GM19238 (cell line): Measurements from ENCODE around the gene MECP2.

Experiments used
- DNase-seq: peaks from one replicate; pipeline ENCODE4 v3.0.0; 2011; ENCODE audit warnings: low spot score; ENCODE audit not compliant: insufficient read length

The MECP2 gene

GRCh38 chrX:154115750-154116149 is 18.2 kb upstream of the MECP2 start:
- no peak for DNase-seq

GRCh38 chrX:154115071-154115470 is 17.6 kb upstream of the MECP2 start:
- DNase-seq = no peak

- DNase-seq = no peak
These were observed 17.1 kb upstream of the MECP2 start for GRCh38 chrX:154114652-154115051.

- no peak for DNase-seq
These were observed 16.2 kb upstream of the MECP2 start for GRCh38 chrX:154113729-154114128.

GRCh38 chrX:154098551-154098950 is 1.0 kb upstream of the MECP2 start:
- no peak for DNase-seq

GRCh38 chrX:154097003-154097588 is 421 bp downstream of the MECP2 start:
- peak; percentile 70 for DNase-seq

- no peak for DNase-seq
These were observed 1.1 kb downstream of the MECP2 start for GRCh38 chrX:154096140-154097002.

GRCh38 chrX:154094833-154095232 is 2.7 kb downstream of the MECP2 start:
- no peak for DNase-seq

- DNase-seq = no peak
These were observed 3.6 kb downstream of the MECP2 start for GRCh38 chrX:154093965-154094364.

GRCh38 chrX:154092371-154092770 is 5.1 kb downstream of the MECP2 start:
- no peak for DNase-seq

GRCh38 chrX:154091678-154092077 is 5.8 kb downstream of the MECP2 start:
- no peak for DNase-seq

- no peak for DNase-seq
These were observed 6.8 kb downstream of the MECP2 start for GRCh38 chrX:154090731-154091130.

- no peak for DNase-seq
These were observed 12.8 kb downstream of the MECP2 start for GRCh38 chrX:154084449-154085300.

- no peak for DNase-seq
These were observed 14.4 kb downstream of the MECP2 start for GRCh38 chrX:154083126-154083517.

- no peak for DNase-seq
These were observed 15.0 kb downstream of the MECP2 start for GRCh38 chrX:154082396-154083125.

GRCh38 chrX:154077101-154077500 is 20.4 kb downstream of the MECP2 start:
- DNase-seq = no peak

- DNase-seq = no peak
These were observed 23.3 kb downstream of the MECP2 start for GRCh38 chrX:154074199-154074598.

GRCh38 chrX:154072192-154072591 is 25.3 kb downstream of the MECP2 start:
- DNase-seq = no peak

GRCh38 chrX:154068560-154068959 is 29.0 kb downstream of the MECP2 start:
- DNase-seq = no peak

- DNase-seq = no peak
These were observed 32.7 kb downstream of the MECP2 start for GRCh38 chrX:154064637-154065435.

- no peak for DNase-seq
These were observed 34.3 kb downstream of the MECP2 start for GRCh38 chrX:154063234-154063633.
